Measurements from ENCODE around the gene NCKAP5.

DNA sequence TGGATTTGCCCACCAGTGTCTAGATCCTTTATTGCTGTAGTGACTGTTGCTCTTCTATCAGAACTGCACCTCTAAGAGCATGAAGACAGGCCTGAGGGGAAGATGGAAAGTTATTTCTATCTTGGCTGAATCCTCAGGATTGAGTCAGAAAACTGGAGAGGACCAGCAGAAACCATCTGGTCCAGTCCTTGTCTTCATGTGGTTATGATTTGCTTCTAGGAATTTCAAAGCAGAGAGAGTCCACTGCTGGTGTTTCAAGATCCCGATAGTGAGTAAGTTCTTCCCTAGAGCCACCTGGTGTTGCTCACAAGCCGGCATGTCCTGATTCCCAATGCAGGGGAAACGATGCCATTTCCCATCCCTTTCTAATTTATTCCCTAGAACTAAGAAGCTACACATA, 84.2 kb downstream of the NCKAP5 start:
- TF ChIP-seq CTCF (IDR thresholded peaks at IDR 0.05) (no peak), POLR2A (IDR thresholded peaks at IDR 0.05) (no peak), POLR2AphosphoS5 (IDR thresholded peaks at IDR 0.05) (no peak)

Measured in prostate gland (tissue), 2 donors.